ENCODE data around the gene CITED2. TPM values are rescaled to one million over a fixed set of nuclear protein-coding genes. Genes with fewer than 3 reads are reported as not detected.

Gene CITED2
- total and polyA plus RNA-seq, 2 experiments from 2014 or later: 644 to 1,192 TPM

- Histone ChIP-seq H4K20me1 (ENCODE audit: insufficient read depth) (no peaks in the 10 kb centered on the region), H2AFZ (peak overlapping the region; percentile 60), H3K27ac (no peak overlapping the region), H3K4me2 (ENCODE audit: unreplicated experiment) (peak overlapping the region; percentile 10), H3K4me3 (peak overlapping the region; percentile 42), H3K4me1 (ENCODE audit: insufficient read depth) (no peaks in the 10 kb centered on the region), H3K9me2 (ENCODE audit: insufficient read depth) (no peaks in the 10 kb centered on the region), H3K79me2 (ENCODE audit: insufficient read depth) (no peaks in the 10 kb centered on the region), H3F3A (ENCODE audit: insufficient read depth) (no peaks in the 10 kb centered on the region), H3K27me3 (replicated peaks; ENCODE audit: insufficient read depth) (no peaks in the 10 kb centered on the region), H3K36me3 (ENCODE audit: low read depth) (no peaks in the 10 kb centered on the region), H3K9ac (no peak overlapping the region), H3K9me3 (ENCODE audit: low read depth) (no peaks in the 10 kb centered on the region)
- TF ChIP-seq EZH2 (IDR thresholded peaks at IDR 0.05; ENCODE audit: insufficient read depth, poor library complexity, severe bottlenecking) (no peak), EZH2phosphoT487 (IDR thresholded peaks at IDR 0.05; ENCODE audit: insufficient read depth, low read depth) (no peak)
- DNase-seq: peak; percentile 69
- in situ Hi-C loops (cut with MboI): no loop called here
- 62 to 65% methylated on average over 21 of the region's 21 CpGs for WGBS, 2 experiments (ENCODE audit: low coverage in 1 of 2, low lambda C conversion rate in 2 of 2, missing lambda C conversion rate in 2 of 2)
These were observed 50.7 kb downstream of the CITED2 start for GRCh38 chr6:139323511-139324300.

Other genes starting within 250 kb of the CITED2 start
- gene HECA, start 239.6 kb downstream of the CITED2 start, total RNA-seq (2014; rRNA removed; shearing (Covaris generic)): 17.2 and 22.5 TPM in 2 replicates
- 2.7 and 2.9 TPM in 2 replicates for gene HECA, start 239.6 kb downstream of the CITED2 start, polyA plus RNA-seq (2016; fragmentation: Nextera tagmentation; extraction: Ambion mirVana)
- 0.13 and 0.22 TPM in 2 replicates for gene TXLNB, start 82.7 kb downstream of the CITED2 start, total RNA-seq (2014; rRNA removed; shearing (Covaris generic))
- 0.23 TPM in 1 of 2 replicates, not detected in the other for gene TXLNB, start 82.7 kb downstream of the CITED2 start, polyA plus RNA-seq (2016; fragmentation: Nextera tagmentation; extraction: Ambion mirVana)